HepG2 (cell line): ENCODE data around the gene ZC3H7B.

Experiments used
- CHD2 ChIP-seq: IDR thresholded peaks from 2 replicates; pipeline ENCODE4 v1.6.1; 2011; ENCODE audit warnings: low read depth, low read length, improper control_type of control experiment
- CTCF ChIP-seq: sonication (generic); formaldehyde crosslinking; IDR thresholded peaks from 2 replicates; pipeline ENCODE4 v1.5.0; 2020; ENCODE audit warnings: mild to moderate bottlenecking, missing genetic modification reagents, moderate library complexity
- E2F1 ChIP-seq: sonication (generic); formaldehyde crosslinking; IDR thresholded peaks from 2 replicates; pipeline ENCODE4 v1.5.0; 2020; ENCODE audit warnings: missing genetic modification reagents
- E2F5 ChIP-seq: sonication (generic); formaldehyde crosslinking; conservative IDR thresholded peaks from 2 replicates; pipeline ENCODE4 v1.4.0; 2020; ENCODE audit warnings: missing genetic modification reagents
- NFYB ChIP-seq: sonication (generic); formaldehyde crosslinking; IDR thresholded peaks from 2 replicates; pipeline ENCODE4 v1.4.0; 2020; ENCODE audit warnings: missing genetic modification reagents
- PRDM4 ChIP-seq: sonication (generic); formaldehyde crosslinking; IDR thresholded peaks from 2 replicates; pipeline ENCODE4 v1.9.0; 2021; ENCODE audit warnings: missing genetic modification reagents, borderline replicate concordance
- TFE3 ChIP-seq: IDR thresholded peaks from 2 replicates; pipeline ENCODE4 v1.6.1; 2016
- ZBTB14 ChIP-seq: sonication (generic); formaldehyde crosslinking; IDR thresholded peaks from 2 replicates; pipeline ENCODE4 v1.4.0; 2020; ENCODE audit warnings: missing genetic modification reagents
- ZHX1 ChIP-seq: sonication (generic); formaldehyde crosslinking; IDR thresholded peaks from 2 replicates; pipeline ENCODE4 v1.8.1; 2022; ENCODE audit warnings: low read depth, mild to moderate bottlenecking, missing genetic modification reagents
- ZNF740 ChIP-seq: sonication (generic); formaldehyde crosslinking; IDR thresholded peaks from 2 replicates; pipeline ENCODE4 v1.4.0; 2020; ENCODE audit warnings: missing genetic modification reagents

- no peak for TF ChIP-seq ZNF740 (CRISPR knock-in tag)
- no peak for TF ChIP-seq TFE3 (CRISPR knock-in tag)
- no peak for TF ChIP-seq ZBTB14 (CRISPR knock-in tag)
- no peak for TF ChIP-seq E2F5 (CRISPR knock-in tag)
- no peak for TF ChIP-seq CTCF
- TF ChIP-seq CHD2: no peak
- TF ChIP-seq NFYB: no peak
- no peak for TF ChIP-seq E2F1 (CRISPR knock-in tag)
- no peak for TF ChIP-seq PRDM4 (CRISPR knock-in tag)
- TF ChIP-seq ZHX1 (CRISPR knock-in tag): no peak
These were observed 32.9 kb downstream of the ZC3H7B start for GRCh38 chr22:41334215-41334614.
